NCI-H187 treated with DMSO at 0.1 percent for 48 hours (cell line): ENCODE measurements around the gene IL1RAPL1.

Source experiments
- DNase-seq: peaks from one replicate; lab custom pipeline; 2025; lab: John Stamatoyannopoulos, UW

Gene IL1RAPL1

DNA sequence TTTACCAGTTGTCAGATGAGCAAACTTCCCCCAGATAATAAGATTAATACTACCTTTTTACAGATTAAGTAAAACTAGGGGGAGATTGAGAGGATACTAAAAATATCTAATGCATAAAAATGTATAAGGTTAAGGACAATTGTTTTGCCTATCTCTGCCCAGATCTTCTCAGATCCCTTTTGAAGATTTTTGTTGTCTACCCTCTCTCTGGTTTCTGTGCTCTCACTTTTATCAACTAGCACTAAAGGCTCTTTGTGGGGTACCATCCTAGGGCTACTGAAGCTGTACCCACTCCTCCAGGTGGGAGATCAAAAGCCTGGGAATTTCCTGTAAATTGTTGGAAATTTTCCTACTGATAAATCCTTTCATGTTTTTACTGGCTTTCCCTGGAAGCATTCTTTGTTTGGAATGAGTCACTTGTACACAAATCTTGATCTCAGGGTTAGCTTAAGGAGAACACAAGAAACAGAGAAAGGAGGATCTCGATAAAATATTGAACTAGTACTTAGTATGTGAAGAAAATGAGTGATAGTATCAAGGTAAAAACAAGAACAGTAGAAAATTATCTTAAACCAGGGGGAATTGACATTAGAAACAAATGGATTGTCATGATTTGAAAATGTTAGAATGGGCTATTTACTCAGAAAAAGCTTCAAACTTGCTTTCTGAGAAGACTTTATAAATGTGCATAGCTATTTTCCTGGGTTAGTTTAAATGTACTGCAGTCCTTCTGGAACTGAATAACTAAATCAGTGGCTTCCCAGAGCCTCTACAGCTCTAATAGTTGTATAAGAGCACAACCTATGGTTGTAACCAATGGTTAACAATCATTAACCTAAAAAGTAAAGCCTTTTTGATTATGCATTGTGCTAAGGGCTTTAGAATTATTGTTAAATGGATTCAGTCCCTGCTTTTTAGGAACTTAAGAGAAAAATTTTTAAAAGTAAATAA, 948.2 kb downstream of the IL1RAPL1 start:
- no peak for DNase-seq

GRCh38 chrX:29541038-29541437, 953.8 kb downstream of the IL1RAPL1 start:
- DNase-seq, result no peak

DNA sequence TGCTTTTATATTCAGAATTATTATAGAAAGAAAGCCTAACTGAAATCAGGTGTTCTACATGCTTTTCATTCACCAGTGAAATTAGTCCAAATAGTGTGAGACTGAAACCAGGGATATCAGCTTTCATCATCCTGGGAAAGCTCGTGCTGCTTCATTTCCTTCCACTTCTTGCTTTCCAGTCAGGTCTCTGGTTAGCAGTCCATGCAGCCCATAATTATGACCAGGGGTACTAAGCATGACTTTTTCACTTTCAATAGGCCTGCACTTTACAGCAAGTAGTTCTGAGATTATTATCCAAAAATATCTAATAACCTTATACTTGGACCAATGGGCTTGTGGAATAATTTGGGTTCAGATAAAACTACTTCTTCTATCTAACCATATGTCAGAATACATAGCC, 954.9 kb downstream of the IL1RAPL1 start:
- DNase-seq, result no peak

DNA sequence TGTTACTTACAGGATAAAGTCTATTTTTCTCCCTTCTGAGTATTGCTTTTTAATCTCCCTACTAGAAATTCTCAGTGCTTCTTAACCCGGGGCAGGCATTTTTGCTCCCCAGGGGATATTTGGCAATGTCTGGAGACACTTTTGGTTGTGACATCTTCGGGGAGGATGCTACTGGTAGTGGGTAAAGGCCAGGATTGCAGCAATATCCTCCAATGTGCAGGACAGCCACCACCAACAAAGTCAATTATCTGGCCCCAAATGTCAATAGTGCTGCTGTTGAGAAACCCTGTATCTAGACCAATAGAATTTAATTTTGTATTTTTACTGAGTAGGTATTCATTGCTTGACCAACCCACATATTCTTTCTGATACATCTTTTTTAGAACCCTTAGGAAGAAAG, 958.6 kb downstream of the IL1RAPL1 start:
- no peak for DNase-seq

GRCh38 chrX:29547877-29548276, 960.6 kb downstream of the IL1RAPL1 start:
- no peak for DNase-seq

GRCh38 chrX:29553542-29553941, 966.3 kb downstream of the IL1RAPL1 start:
- no peak for DNase-seq

DNA sequence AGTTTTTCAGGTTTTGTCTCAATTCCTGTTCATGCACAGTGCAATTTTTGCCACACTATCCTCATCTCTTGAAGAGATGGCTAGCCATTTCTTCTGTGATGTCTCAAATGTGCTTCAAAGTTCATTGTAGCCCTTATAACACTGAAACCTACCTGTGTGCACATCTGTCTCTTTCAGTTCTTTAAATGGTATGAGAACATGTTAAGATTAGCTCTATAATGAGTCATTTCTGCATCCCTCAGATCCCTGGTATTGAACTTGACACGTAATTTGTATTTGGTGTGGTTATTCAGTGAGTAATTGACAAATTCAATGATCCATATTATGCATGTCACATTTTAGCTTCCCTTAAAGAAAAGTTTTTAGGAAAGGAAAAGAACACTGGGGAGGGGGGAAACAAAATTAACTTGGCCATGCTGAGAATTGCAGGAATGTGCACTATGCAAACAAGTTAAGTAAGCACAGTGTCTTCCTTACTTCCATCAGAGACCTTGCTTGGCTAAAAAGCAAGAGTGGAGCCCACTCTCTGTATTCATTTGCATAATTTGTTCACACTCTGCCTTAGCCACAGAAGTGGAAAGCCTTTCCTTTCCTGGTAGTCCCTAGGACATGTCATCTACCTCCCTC, 968.3 kb downstream of the IL1RAPL1 start:
- no peak for DNase-seq

GRCh38 chrX:29560065-29560464, 972.8 kb downstream of the IL1RAPL1 start:
- no peak for DNase-seq

- no peak for DNase-seq
These were observed 974.2 kb downstream of the IL1RAPL1 start for GRCh38 chrX:29561417-29561816.

- no peak for DNase-seq
These were observed 993.3 kb downstream of the IL1RAPL1 start for GRCh38 chrX:29580560-29580959.

DNA sequence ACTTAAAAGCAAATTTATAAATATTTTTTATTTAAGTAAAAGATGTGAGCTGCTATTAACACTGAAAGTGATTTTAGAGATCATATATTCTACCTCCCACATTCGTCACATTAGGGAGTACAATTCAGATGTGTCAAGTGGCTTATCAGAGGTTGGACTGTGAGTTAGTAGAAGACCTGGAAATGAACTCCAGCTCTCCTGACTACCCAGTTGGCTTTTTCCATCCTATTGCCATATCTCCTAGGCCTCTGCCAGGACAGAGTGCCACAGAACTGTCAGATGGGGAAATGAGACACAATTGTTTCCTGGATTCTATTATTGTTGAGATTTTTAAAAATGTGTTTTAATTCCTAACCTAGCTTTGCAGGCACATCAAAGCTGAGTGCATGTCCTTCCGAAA, 994.0 kb downstream of the IL1RAPL1 start:
- DNase-seq, result no peak

DNA sequence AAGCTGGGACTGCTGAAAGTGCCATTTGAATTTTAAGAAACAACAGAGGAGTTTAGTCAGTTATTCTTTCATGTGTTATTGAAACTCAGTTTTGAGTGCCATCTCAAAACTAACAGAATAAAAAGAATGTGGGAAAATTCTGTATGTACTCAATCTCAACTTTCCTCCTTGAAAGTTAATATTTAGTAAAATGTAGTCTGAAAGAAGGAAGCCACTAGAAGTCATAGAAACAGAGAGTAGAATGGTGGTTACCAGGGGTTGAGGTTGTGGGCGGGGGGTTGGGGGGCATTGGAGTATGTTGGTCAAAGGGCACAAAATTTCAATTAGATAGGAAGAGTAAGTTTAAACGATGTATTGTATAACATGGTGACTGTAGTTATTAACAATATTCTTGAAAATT, 999.9 kb downstream of the IL1RAPL1 start:
- no peak for DNase-seq

- no peak for DNase-seq
These were observed 1003.7 kb downstream of the IL1RAPL1 start for GRCh38 chrX:29590921-29591320.

DNA sequence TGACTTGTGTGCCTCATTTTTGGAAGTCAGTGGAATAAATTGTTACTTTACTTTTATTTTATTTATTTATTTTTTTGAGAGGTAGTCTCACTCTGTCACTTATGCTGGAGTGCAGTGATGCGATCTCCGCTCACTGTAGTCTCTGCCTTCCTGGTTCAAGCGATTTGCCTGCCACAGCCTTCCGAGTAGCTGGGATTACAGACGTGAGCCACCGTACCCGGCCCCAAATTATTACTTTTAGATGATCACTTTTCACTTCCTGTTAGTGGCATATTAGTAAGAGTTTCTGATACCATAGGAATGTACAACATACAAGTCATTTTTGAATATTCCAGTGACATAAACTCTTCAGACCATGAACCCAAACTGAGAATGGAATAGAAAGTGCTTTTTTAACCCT, 1017.1 kb downstream of the IL1RAPL1 start:
- no peak for DNase-seq

DNA sequence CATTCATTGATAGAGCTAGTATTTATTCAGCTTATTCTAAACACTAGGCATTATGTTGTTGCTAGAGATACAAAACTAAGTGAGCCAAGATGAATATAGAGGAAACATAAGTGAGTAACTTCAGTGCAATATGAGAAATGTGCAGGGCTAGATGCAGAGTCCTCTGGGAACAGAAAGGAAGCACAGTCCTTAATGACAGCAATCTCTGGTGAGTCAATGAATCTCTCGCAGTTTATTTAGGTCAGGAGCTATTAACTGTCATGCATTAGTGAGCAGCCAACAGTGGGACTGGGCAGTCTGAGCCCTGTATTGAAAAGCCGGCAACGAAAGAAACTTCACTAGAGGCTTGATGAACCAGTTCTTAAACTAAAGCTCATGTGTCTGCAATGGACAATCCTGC, 1030.0 kb downstream of the IL1RAPL1 start:
- no peak for DNase-seq

DNA sequence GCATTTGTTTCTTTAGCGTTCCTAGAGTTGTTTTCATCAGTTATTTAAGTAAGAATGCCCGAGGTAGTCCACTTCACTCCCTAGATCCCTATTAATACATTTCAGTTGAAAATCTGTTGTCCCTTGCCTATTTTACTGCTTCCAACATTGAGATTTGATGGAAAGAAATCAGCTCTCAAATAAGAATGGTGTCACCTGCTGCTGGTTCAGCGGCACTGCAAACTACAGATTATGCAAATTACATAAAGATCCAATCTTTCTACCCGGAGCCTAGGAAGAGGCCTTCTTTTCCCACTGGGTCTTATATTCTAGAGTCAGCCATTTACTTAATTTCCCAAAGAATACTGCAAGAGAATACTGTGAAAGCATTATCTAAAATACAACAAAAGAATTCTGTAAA, 1030.5 kb downstream of the IL1RAPL1 start:
- no peak for DNase-seq

DNA sequence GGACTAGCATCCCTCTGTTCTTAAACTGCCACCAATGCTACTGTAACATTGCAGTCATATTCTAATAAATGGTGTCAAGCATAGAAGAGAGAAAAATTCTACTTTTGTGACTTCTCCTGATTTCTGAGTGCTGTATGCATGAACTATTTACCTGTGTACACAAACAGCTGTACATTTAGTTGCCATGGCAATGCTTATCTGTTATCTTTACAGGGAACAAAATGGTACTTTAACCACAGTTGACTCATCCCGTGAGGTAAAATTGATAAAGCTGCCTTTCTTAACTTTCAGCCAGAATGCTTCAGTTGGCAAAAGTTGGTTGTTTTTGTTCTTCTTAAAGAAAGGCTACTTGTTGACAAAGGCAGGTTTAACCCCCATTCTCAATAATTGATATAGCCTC, 1040.6 kb downstream of the IL1RAPL1 start:
- no peak for DNase-seq

- DNase-seq, result no peak
These were observed 1047.3 kb downstream of the IL1RAPL1 start for GRCh38 chrX:29634516-29634915.

DNA sequence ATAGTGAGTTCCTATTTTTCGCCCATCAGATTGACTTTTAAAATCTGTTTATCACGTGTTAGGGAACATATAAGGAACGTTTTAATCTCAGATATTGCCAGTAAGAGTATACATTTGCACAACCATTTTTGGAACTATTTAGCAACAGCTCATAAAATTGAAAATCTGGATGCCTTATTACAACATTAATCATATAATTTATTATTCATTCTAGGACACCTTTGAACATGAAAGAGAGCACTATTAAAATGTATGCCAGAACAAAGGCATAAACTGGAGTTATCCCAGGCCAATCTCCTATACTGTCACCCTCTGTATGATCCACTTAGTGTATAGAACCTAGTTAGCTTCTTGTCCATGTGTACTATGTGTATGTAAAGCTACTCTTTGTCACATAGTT, 1049.1 kb downstream of the IL1RAPL1 start:
- no peak for DNase-seq

DNA sequence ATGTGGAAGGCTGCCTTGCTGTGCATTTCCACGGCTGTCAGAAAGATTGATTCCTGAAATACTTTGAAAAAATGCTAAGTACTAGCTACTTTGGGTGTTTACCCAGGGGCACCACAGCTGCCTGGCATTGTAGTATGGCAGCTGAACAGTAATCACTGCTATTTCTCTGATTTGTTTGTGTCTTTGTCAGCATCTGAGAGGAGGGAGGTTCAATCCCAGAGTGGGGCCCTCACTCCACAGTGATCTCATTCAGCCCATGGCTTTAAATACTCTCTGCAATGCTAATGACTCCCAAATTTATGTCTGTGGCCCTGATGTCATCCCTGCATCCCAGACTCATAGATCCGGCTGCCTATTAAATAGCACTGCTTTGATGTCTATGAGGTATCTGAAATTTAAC, 1052.9 kb downstream of the IL1RAPL1 start:
- no peak for DNase-seq

DNA sequence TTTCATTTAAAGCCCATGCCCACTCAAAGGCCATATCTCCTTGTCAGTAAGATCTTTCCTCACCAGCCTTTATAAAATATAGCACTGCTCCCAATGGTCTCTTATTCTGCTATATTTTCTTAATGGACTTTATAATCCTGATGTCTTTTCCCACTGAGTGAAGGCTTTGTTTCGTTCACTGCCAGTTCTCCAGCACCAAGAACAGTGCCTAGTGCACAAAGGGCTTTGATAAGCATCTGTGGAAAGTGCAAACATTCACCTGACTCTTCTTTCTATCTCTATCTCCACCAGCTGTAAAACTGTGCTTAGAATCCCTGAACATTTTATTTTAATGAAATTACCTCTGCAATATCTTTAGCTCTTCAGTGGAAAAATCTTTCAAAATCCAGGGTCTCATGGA, 1054.2 kb downstream of the IL1RAPL1 start:
- DNase-seq, result no peak

DNA sequence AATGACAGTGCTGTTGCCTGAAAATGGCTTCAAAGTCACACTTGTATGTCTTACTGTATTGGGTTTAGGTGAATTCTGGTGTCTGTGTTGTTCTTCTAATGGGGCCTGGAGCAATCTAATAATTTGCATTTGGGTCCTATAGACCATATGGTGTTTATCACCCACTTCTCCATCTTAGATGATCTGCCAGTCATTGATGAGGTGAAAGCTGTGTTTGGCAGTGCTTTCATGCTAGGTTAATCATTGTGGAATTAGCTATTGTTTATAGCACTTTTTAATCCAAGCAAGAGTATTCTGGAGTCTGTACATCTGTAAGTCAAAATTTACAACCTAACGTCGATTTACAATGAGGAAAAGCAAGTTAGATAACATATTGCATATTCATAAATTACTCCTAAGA, 1055.9 kb downstream of the IL1RAPL1 start:
- DNase-seq, result no peak

DNA sequence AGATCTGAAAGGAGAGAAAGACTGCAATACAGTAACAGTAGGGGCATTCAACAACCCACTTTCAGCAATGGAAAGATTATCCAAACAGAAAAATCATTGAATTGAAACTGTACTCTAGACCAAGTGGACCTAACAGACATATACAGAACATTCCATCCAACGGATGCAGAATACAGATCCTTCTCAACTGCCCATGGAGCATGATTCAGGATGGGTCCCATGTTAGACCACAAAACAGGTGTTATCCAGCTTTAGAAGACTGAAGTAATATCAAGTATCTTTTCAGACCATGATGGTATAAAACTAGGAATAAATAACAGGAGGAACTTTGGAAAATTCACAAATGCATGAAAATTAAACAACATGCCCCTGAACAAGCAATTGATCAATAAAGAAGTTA, 1060.9 kb downstream of the IL1RAPL1 start:
- no peak for DNase-seq

GRCh38 chrX:29652484-29652883, 1065.2 kb downstream of the IL1RAPL1 start:
- DNase-seq, result no peak
